NCI-H1694 treated with DMSO at 0.1 percent for 48 hours (cell line): ENCODE results near the gene KAT5.
A peak's percentile ranks its signal among the peaks of the same experiment; 100 is the strongest.
"Not testable (repeated sequence)": the region's sequence is repeated elsewhere in the genome, so short reads cannot be mapped to it uniquely, and the experiment has no call there.

Experiments
- DNase-seq: peaks from one replicate; lab custom pipeline; 2025; lab: John Stamatoyannopoulos, UW

Gene KAT5

GRCh38 chr11:65744026-65744698 lies 32.1 kb downstream of the KAT5 start:
- peak; percentile 2 for DNase-seq

- no peak for DNase-seq
Measured at GRCh38 chr11:65744699-65745042, 32.6 kb downstream of the KAT5 start.

GRCh38 chr11:65745049-65745448 lies 33.0 kb downstream of the KAT5 start:
- DNase-seq = no peak

- not testable (repeated sequence) for DNase-seq
Measured at GRCh38 chr11:65762169-65762568, 50.1 kb downstream of the KAT5 start.

GRCh38 chr11:65762816-65763215 lies 50.8 kb downstream of the KAT5 start:
- not testable (repeated sequence) for DNase-seq

- no peak for DNase-seq
Measured at GRCh38 chr11:65764434-65764833, 52.4 kb downstream of the KAT5 start.

- no peak for DNase-seq
Measured at GRCh38 chr11:65766535-65766934, 54.5 kb downstream of the KAT5 start.

- no peak for DNase-seq
Measured at GRCh38 chr11:65767406-65767805, 55.4 kb downstream of the KAT5 start.

GRCh38 chr11:65767806-65768205 lies 55.8 kb downstream of the KAT5 start:
- not testable (repeated sequence) for DNase-seq
